ENCODE measurements around the gene FAN1. TPM values are rescaled to one million over a fixed set of nuclear protein-coding genes. Genes with fewer than 3 reads are reported as not detected.

Gene FAN1
- total RNA-seq, 1 donor from 2014 or later, result 16.9 TPM

DNA sequence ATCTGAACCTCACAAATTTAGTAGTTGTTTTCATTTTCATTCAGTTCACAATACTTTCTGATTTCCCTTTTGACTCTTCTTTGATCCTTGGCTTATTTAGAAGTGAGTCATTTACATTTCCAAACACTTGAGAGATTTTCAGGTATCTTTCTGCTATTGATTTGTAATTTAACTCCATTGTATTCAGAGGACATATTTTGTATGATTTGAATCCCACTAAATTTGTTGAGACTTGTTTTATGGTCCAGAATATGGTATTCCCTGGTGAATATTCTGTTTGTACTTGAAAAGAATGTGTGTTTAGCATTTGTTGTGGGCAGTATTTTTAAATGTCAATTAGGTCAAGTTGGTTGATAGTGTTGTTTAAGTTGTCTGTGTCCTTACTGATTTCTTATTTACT lies 29.6 kb downstream of the FAN1 start:
- no peaks in the 10 kb centered on the region for H3K27me3 ChIP-seq
- intact Hi-C loops (cut with DNase I), result no loop called here

GRCh38 chr15:30939161-30939560 lies 35.4 kb downstream of the FAN1 start:
- no peak overlapping the region for H3K27ac ChIP-seq
- H3K4me1 ChIP-seq, result no peaks in the 10 kb centered on the region
- no peaks in the 10 kb centered on the region for H3K9me3 ChIP-seq
- intact Hi-C loops (cut with DNase I), result no loop called here
- no peak for TF ChIP-seq POLR2AphosphoS5 (IDR thresholded peaks at IDR 0.05; ENCODE audit: insufficient read depth in 1 of 2, low read depth in 1 of 2)
- no peak for TF ChIP-seq POLR2A (IDR thresholded peaks at IDR 0.05)
- TF ChIP-seq, protein P1, sequence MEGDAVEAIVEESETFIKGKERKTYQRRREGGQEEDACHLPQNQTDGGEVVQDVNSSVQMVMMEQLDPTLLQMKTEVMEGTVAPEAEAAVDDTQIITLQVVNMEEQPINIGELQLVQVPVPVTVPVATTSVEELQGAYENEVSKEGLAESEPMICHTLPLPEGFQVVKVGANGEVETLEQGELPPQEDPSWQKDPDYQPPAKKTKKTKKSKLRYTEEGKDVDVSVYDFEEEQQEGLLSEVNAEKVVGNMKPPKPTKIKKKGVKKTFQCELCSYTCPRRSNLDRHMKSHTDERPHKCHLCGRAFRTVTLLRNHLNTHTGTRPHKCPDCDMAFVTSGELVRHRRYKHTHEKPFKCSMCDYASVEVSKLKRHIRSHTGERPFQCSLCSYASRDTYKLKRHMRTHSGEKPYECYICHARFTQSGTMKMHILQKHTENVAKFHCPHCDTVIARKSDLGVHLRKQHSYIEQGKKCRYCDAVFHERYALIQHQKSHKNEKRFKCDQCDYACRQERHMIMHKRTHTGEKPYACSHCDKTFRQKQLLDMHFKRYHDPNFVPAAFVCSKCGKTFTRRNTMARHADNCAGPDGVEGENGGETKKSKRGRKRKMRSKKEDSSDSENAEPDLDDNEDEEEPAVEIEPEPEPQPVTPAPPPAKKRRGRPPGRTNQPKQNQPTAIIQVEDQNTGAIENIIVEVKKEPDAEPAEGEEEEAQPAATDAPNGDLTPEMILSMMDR (IDR thresholded peaks at IDR 0.05), result no peak
- H3K27me3 ChIP-seq, result no peaks in the 10 kb centered on the region
- H3K36me3 ChIP-seq, result peaks cover 0 to 56% of the 10 kb centered on the region in 2 donors
- no peak for DNase-seq (ENCODE audit: extremely low spot score in 2 of 2)
- no peak overlapping the region for H3K4me3 ChIP-seq

More for the DNA sequence above, 29.6 kb downstream of the FAN1 start:
- no peak for DNase-seq (ENCODE audit: extremely low spot score in 2 of 2)
- no peak for TF ChIP-seq POLR2A (IDR thresholded peaks at IDR 0.05)
- TF ChIP-seq POLR2AphosphoS5 (IDR thresholded peaks at IDR 0.05; ENCODE audit: insufficient read depth in 1 of 2, low read depth in 1 of 2), result no peak
- TF ChIP-seq, protein P1 (IDR thresholded peaks at IDR 0.05), result no peak
- no peak overlapping the region for H3K4me3 ChIP-seq
- no peaks in the 10 kb centered on the region for H3K9me3 ChIP-seq
- no peaks in the 10 kb centered on the region for H3K4me1 ChIP-seq
- peaks cover 0 to 37% of the 10 kb centered on the region in 2 donors for H3K36me3 ChIP-seq
- no peak overlapping the region for H3K27ac ChIP-seq

GRCh38 chr15:30940359-30940758 lies 36.6 kb downstream of the FAN1 start:
- intact Hi-C loops (cut with DNase I), result no loop called here
- Histone ChIP-seq H3K27me3 (no peaks in the 10 kb centered on the region), H3K27ac (no peak overlapping the region), H3K4me1 (no peaks in the 10 kb centered on the region), H3K9me3 (no peaks in the 10 kb centered on the region), H3K4me3 (no peak overlapping the region), H3K36me3 (peaks cover 0 to 56% of the 10 kb centered on the region in 2 donors)
- DNase-seq (ENCODE audit: extremely low spot score in 2 of 2), result no peak
- TF ChIP-seq POLR2AphosphoS5 (IDR thresholded peaks at IDR 0.05; ENCODE audit: insufficient read depth in 1 of 2, low read depth in 1 of 2) (no peak), POLR2A (IDR thresholded peaks at IDR 0.05) (no peak)
- TF ChIP-seq, protein P1 (IDR thresholded peaks at IDR 0.05), result no peak

GRCh38 chr15:30941520-30941919 lies 37.8 kb downstream of the FAN1 start:
- no peak overlapping the region for H3K4me3 ChIP-seq
- no peaks in the 10 kb centered on the region for H3K27me3 ChIP-seq
- DNase-seq (ENCODE audit: extremely low spot score in 2 of 2), result no peak
- H3K4me1 ChIP-seq, result no peaks in the 10 kb centered on the region
- TF ChIP-seq POLR2AphosphoS5 (IDR thresholded peaks at IDR 0.05; ENCODE audit: insufficient read depth in 1 of 2, low read depth in 1 of 2) (no peak), POLR2A (IDR thresholded peaks at IDR 0.05) (no peak)
- TF ChIP-seq, protein P1 (IDR thresholded peaks at IDR 0.05), result no peak
- no peak overlapping the region for H3K27ac ChIP-seq
- intact Hi-C loops (cut with DNase I), result no loop called here
- H3K9me3 ChIP-seq, result no peaks in the 10 kb centered on the region
- H3K36me3 ChIP-seq, result peaks cover 0 to 68% of the 10 kb centered on the region in 2 donors

- H3K9me3 ChIP-seq, result no peaks in the 10 kb centered on the region
- TF ChIP-seq, protein P1 (IDR thresholded peaks at IDR 0.05), result no peak
- no peak for TF ChIP-seq POLR2AphosphoS5 (IDR thresholded peaks at IDR 0.05; ENCODE audit: insufficient read depth in 1 of 2, low read depth in 1 of 2)
- TF ChIP-seq POLR2A (IDR thresholded peaks at IDR 0.05), result no peak
- intact Hi-C loops (cut with DNase I), result no loop called here
- H3K27ac ChIP-seq, result no peak overlapping the region
- H3K4me3 ChIP-seq, result no peak overlapping the region
- no peaks in the 10 kb centered on the region for H3K27me3 ChIP-seq
- DNase-seq (ENCODE audit: extremely low spot score in 2 of 2), result no peak
- H3K36me3 ChIP-seq, result peaks cover 0 to 74% of the 10 kb centered on the region in 2 donors
- no peaks in the 10 kb centered on the region for H3K4me1 ChIP-seq
Measured at GRCh38 chr15:30943654-30944335, 40.1 kb downstream of the FAN1 start.

Data from vagina (tissue), 2 donors.